ENCODE results near the gene HSD3B7.

Gene HSD3B7

GRCh38 chr16:30992931-30993816 lies 8.2 kb downstream of the HSD3B7 start:
- Histone ChIP-seq H3K4me3 (ENCODE audit: insufficient read length, low read depth) (no peak overlapping the region), H3K27me3 (ENCODE audit: insufficient read depth, insufficient read length) (no peaks in the 10 kb centered on the region), H3K9me3 (ENCODE audit: insufficient read depth, low read length) (no peaks in the 10 kb centered on the region), H3K9ac (ENCODE audit: insufficient read length, low read depth) (no peak overlapping the region), H3K4me1 (ENCODE audit: insufficient read depth, insufficient read length) (peaks cover 8% of the 10 kb centered on the region), H3K36me3 (ENCODE audit: insufficient read depth, insufficient read length, low read length) (peaks cover 6% of the 10 kb centered on the region)
- TF ChIP-seq YY1 (IDR thresholded peaks at IDR 0.05; ENCODE audit: insufficient read depth, insufficient read length) (no peak), SUZ12 (IDR thresholded peaks at IDR 0.05; ENCODE audit: extremely low read depth, insufficient read depth, insufficient read length) (no peak), ZNF274 (IDR thresholded peaks at IDR 0.05; ENCODE audit: low read depth, low read length) (no peak)
- no peak for DNase-seq (ENCODE audit: low read depth, low spot score)

GRCh38 chr16:30995927-30996323 lies 10.9 kb downstream of the HSD3B7 start:
- Histone ChIP-seq H3K4me1 (ENCODE audit: insufficient read depth, insufficient read length) (peaks cover 14% of the 10 kb centered on the region), H3K4me3 (ENCODE audit: insufficient read length, low read depth) (peak overlapping the region; percentile 46), H3K27me3 (ENCODE audit: insufficient read depth, insufficient read length) (no peaks in the 10 kb centered on the region), H3K9me3 (ENCODE audit: insufficient read depth, low read length) (no peaks in the 10 kb centered on the region), H3K36me3 (ENCODE audit: insufficient read depth, insufficient read length, low read length) (no peaks in the 10 kb centered on the region), H3K9ac (ENCODE audit: insufficient read length, low read depth) (no peak overlapping the region)
- TF ChIP-seq SUZ12 (IDR thresholded peaks at IDR 0.05; ENCODE audit: extremely low read depth, insufficient read depth, insufficient read length), result no peak
- TF ChIP-seq ZNF274 (IDR thresholded peaks at IDR 0.05; ENCODE audit: low read depth, low read length), result no peak
- no peak for TF ChIP-seq YY1 (IDR thresholded peaks at IDR 0.05; ENCODE audit: insufficient read depth, insufficient read length)
- DNase-seq (ENCODE audit: low read depth, low spot score), result no peak

- TF ChIP-seq YY1 (IDR thresholded peaks at IDR 0.05; ENCODE audit: insufficient read depth, insufficient read length) (no peak), ZNF274 (IDR thresholded peaks at IDR 0.05; ENCODE audit: low read depth, low read length) (no peak), SUZ12 (IDR thresholded peaks at IDR 0.05; ENCODE audit: extremely low read depth, insufficient read depth, insufficient read length) (no peak)
- H3K9ac ChIP-seq (ENCODE audit: insufficient read length, low read depth), result peak overlapping the region; percentile 68
- no peaks in the 10 kb centered on the region for H3K27me3 ChIP-seq (ENCODE audit: insufficient read depth, insufficient read length)
- H3K4me3 ChIP-seq (ENCODE audit: insufficient read length, low read depth), result peak overlapping the region; percentile 46
- no peaks in the 10 kb centered on the region for H3K36me3 ChIP-seq (ENCODE audit: insufficient read depth, insufficient read length, low read length)
- no peak for DNase-seq (ENCODE audit: low read depth, low spot score)
- H3K9me3 ChIP-seq (ENCODE audit: insufficient read depth, low read length), result no peaks in the 10 kb centered on the region
- H3K4me1 ChIP-seq (ENCODE audit: insufficient read depth, insufficient read length), result peaks cover 14% of the 10 kb centered on the region
Measured at GRCh38 chr16:30996324-30996984, 11.4 kb downstream of the HSD3B7 start.

GRCh38 chr16:30996985-30997724 lies 12.1 kb downstream of the HSD3B7 start:
- no peak for DNase-seq (ENCODE audit: low read depth, low spot score)
- Histone ChIP-seq H3K27me3 (ENCODE audit: insufficient read depth, insufficient read length) (no peaks in the 10 kb centered on the region), H3K9me3 (ENCODE audit: insufficient read depth, low read length) (no peaks in the 10 kb centered on the region), H3K4me1 (ENCODE audit: insufficient read depth, insufficient read length) (peaks cover 13% of the 10 kb centered on the region), H3K36me3 (ENCODE audit: insufficient read depth, insufficient read length, low read length) (no peaks in the 10 kb centered on the region), H3K9ac (ENCODE audit: insufficient read length, low read depth) (peak overlapping the region; percentile 75), H3K4me3 (ENCODE audit: insufficient read length, low read depth) (peak overlapping the region; percentile 46)
- TF ChIP-seq ZNF274 (IDR thresholded peaks at IDR 0.05; ENCODE audit: low read depth, low read length) (no peak), YY1 (IDR thresholded peaks at IDR 0.05; ENCODE audit: insufficient read depth, insufficient read length) (no peak), SUZ12 (IDR thresholded peaks at IDR 0.05; ENCODE audit: extremely low read depth, insufficient read depth, insufficient read length) (no peak)

- Histone ChIP-seq H3K9me3 (ENCODE audit: insufficient read depth, low read length) (no peaks in the 10 kb centered on the region), H3K27me3 (ENCODE audit: insufficient read depth, insufficient read length) (no peaks in the 10 kb centered on the region), H3K36me3 (ENCODE audit: insufficient read depth, insufficient read length, low read length) (no peaks in the 10 kb centered on the region), H3K4me3 (ENCODE audit: insufficient read length, low read depth) (peak overlapping the region; percentile 24), H3K9ac (ENCODE audit: insufficient read length, low read depth) (peak overlapping the region; percentile 75), H3K4me1 (ENCODE audit: insufficient read depth, insufficient read length) (peaks cover 13% of the 10 kb centered on the region)
- no peak for TF ChIP-seq YY1 (IDR thresholded peaks at IDR 0.05; ENCODE audit: insufficient read depth, insufficient read length)
- no peak for TF ChIP-seq SUZ12 (IDR thresholded peaks at IDR 0.05; ENCODE audit: extremely low read depth, insufficient read depth, insufficient read length)
- no peak for TF ChIP-seq ZNF274 (IDR thresholded peaks at IDR 0.05; ENCODE audit: low read depth, low read length)
- no peak for DNase-seq (ENCODE audit: low read depth, low spot score)
Measured at GRCh38 chr16:30997725-30998711, 13.0 kb downstream of the HSD3B7 start.

Measured in NT2/D1 (cell line).